OCI-LY7 (cell line): ENCODE data around the gene LIMS1.
"Not testable (repeated sequence)": the region's sequence is repeated elsewhere in the genome, so short reads cannot be mapped to it uniquely, and the experiment has no call there.

ENCODE experiments used
- CTCF ChIP-seq: fragments of 200-600 bp; sonication (generic); conservative IDR thresholded peaks from 2 replicates; pipeline ENCODE4 v1.5.1; 2014; ENCODE audit warnings: mild to moderate bottlenecking, antibody characterized with exemption, low read length, moderate library complexity, mixed read lengths
- EZH2phosphoT487 ChIP-seq: fragments of 200-600 bp; sonication (generic); IDR thresholded peaks from 2 replicates; pipeline ENCODE4 v1.6.1; 2018; ENCODE audit warnings: low read depth, borderline replicate concordance, mild to moderate bottlenecking, mixed run types, antibody characterized with exemption, low read length, moderate library complexity, mixed read lengths

GRCh38 chr2:108667140-108667539, 132.9 kb downstream of the LIMS1 start:
- TF ChIP-seq CTCF, EZH2phosphoT487: not testable (repeated sequence)
